GM19468 (cell line): ENCODE measurements around the gene NIPBL.
"Not testable (repeated sequence)": the region's sequence is repeated elsewhere in the genome, so short reads cannot be mapped to it uniquely, and the experiment has no call there.

Experiments used
- ATAC-seq: cut with Tn5 transposase; IDR thresholded peaks from one replicate; pipeline ENCODE4 v1.9.1; 2021; ENCODE audit warnings: mild to moderate bottlenecking, moderate library complexity, moderate number of reproducible peaks; ENCODE audit not compliant: unreplicated experiment; ENCODE audit errors: extremely low read depth

The NIPBL gene

DNA sequence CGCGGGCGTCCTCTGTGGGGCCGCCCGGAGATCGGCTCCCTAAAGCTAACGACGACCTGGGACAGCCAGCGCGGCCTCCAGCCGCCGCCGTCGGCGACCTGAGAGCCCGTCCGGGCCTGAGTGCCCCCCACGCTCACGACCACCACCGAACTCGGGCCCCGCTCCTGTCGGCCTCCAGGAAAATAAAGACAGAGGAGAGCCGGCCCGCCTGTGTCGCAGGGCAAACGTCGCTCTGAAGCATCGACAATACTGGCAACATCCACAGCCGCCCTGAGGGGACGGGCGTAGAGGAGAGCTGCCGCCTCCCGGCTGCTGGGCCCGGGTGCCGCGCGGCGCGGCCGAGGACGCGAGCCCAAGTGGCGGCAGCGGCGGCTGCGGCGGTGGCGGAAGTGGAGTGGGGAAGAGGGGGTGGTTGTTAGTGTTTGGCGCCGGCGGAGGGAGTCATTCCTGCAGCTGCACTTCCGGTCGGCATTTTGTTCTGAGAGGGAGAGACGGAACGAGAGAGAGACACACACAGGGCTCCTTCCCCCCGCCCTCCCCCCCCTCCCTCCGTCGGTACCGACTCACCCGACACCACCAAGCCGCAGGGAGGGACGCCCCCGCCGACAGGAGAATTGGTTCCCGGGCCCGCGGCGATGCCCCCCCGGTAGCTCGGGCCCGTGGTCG is at the start of gene NIPBL:
TSS of gene NIPBL (plus strand) at position 471 of the 666 bp plus-strand sequence. CDS start 76,928 bp downstream, outside the sequence.
- peak; percentile 43 for ATAC-seq

DNA sequence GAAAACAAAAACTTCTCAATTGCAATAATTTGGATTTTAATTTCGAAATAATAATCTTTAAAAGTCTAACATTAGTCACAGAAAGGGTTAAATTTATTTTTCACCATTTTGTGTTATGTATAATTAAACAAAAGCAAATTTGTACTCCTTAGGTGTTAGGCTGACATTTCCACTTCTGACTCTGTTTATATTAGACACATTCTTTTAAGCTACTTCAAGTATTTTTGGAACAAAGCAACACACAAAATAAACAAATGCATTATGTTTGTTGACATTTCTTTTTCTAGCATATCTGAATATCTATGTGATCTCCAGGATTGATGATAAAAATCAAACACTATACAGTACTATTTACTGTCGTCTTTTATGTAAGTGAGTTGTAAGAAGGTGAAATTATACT is 44.3 kb upstream of the NIPBL start:
- no peak for ATAC-seq

- no peak for ATAC-seq
Measured at GRCh38 chr5:36836831-36837230, 39.7 kb upstream of the NIPBL start.

- ATAC-seq: no peak
Measured at GRCh38 chr5:36839489-36840476, 36.8 kb upstream of the NIPBL start.

- ATAC-seq: no peak
Measured at GRCh38 chr5:36841677-36842076, 34.9 kb upstream of the NIPBL start.

DNA sequence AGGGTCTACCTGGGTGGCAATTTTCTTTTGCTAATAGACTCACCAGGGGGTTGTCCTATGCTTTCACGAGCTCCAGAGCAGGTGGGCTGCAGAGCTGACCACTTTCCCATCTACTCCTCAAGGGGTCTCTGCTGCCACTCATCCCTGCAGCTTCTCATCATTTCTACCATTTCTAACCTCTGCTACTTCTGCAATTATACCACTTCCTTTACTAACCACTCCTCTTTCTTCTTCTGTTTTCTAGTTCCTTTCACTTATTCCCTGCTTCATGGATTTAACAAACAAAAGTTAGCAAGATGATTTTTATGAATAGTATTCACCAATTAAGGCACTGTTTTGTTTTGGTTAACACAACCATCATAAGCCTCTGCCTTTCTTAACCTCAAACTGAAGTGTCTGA is 34.5 kb upstream of the NIPBL start:
- ATAC-seq: no peak

GRCh38 chr5:36844305-36844704 is 32.3 kb upstream of the NIPBL start:
- ATAC-seq: no peak

- not testable (repeated sequence) for ATAC-seq
Measured at GRCh38 chr5:36848545-36848944, 28.0 kb upstream of the NIPBL start.

- ATAC-seq: not testable (repeated sequence)
Measured at GRCh38 chr5:36852903-36853302, 23.7 kb upstream of the NIPBL start.

DNA sequence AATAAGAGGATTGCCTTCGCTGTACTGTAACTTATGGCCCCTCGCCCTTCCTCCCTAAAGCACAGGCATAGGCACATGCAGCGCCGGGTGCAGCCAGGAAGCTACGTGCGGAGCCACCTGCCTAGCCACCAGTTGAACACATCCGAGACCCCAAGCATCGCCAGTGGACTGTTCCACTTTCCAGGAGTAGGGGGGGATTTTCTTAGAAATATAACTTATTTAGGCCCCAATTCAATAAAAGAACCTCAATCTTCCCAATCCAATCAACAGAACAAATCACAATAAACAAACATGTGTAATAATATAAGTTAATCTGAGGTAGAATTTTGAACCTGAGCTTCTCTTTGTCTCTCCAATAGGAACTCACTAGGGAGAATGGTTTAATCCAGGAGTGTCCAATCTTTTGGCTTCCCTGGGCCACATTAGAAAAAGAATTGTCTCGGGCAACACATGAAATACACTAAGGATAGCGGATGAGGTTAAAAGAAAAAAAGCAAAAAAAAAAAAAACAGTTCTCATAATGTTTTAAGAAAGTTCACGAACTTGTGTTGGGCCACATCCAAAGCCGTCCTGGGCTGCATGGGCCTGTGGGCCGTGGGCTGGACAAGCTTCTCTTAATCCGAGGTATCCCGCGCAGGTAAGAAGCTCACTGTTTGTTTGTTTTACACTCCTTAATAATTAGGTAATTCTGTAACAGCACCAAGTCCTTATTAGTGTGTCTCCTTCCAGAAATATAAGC is 22.0 kb upstream of the NIPBL start:
- ATAC-seq: no peak

GRCh38 chr5:36855141-36855495 is 21.5 kb upstream of the NIPBL start:
- no peak for ATAC-seq

DNA sequence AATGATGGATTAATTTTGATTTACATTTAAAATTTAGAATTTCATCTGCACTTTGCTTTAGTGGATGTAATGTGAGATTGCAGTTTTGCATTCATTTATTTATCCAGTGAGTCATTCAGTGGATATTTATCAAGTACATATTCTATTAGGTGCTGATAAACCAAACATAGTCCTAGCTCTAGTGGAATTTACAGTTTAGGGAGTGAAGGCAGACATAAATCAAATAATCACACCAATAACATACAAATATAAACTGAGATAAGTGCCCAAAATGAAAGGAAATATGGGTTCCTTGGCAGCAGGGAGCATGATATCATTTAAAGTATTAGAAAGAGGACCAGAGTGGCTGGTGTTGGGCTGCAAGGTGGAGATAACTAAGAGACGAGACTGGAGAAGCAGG is 14.7 kb upstream of the NIPBL start:
- ATAC-seq: no peak

DNA sequence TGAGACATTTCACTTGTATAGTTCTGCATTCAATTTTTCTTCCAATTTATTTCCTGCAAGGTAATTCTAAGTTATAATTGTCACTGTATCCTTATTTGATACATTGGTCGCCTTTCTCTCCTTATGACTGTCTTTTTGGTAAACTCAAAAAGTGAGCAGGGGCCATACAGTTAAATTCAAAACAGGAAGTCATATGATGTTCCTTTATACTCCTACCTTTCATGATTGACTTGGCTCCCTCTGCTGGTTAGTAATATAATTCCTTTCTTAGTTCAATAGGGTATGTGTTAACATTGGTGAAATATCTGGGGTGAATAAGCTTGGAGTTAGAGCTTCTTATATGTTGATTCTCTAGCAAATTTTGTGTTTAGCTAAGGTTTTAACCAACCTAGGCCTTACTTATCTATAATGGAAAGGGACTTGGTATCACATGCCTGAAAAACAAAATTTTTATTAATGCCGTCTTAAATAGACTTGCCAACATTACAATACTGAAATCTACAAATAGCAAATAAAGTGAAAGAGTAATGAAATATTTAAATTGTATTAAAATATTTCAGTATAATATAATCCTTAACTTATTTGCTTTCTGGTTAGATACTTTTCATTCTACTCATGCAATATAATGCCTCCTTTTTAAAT is 6.0 kb upstream of the NIPBL start:
- peak; percentile 62 for ATAC-seq

GRCh38 chr5:36874465-36874864 is 2.1 kb upstream of the NIPBL start:
- no peak for ATAC-seq

GRCh38 chr5:36875051-36875789 is 1.3 kb upstream of the NIPBL start:
- no peak for ATAC-seq

DNA sequence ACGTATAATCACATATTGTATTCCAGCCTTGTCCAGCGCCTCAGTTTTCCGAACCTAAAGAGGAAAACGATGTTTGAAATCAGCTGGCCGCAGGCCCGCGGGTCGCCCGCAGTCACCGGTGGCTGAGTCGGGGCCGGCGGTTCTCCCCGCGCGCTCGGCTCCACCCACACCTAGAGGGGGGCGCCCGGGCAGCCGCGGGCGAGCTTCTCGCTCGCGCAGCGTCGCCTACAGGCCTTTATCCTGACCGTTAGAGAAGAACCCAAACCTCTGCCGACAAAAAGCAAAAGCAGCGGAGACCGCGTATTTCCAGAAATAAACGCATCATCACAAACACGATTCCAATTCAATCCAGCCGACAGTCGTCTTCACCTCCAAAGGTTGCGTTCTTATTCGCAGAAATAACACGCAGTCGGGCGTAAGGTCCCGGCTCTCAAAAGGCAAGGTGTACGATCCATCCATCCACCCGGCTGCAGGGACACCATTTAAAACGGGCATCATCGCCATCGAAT is 725 bp upstream of the NIPBL start:
- ATAC-seq: peak; percentile 44

DNA sequence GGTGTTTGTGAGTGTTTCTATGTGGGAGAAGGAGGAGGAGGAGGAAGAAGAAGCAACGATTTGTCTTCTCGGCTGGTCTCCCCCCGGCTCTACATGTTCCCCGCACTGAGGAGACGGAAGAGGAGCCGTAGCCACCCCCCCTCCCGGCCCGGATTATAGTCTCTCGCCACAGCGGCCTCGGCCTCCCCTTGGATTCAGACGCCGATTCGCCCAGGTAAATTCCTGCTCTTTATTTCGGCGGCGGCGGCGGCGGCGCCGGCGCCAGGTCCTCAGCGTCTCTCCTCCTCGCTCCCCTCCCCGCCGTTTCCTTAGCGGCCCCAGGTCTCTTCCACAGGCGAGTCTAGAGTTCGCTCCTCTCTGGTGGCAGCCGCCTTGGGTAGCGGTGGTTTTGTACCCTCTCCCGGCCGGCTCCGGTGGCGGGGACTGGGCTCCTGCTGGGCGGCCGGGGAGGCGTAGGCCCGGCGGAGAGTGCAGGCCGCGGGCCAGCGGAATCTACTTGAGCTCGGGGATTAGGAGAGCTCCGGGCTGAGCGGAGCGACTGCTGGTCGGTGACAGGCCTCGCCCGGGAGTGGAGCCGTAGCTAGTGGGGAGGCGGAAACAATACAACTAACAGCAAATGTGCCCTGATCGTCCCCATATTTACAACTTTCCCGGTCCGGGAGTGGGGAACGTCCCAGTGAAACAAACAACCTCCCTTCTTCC is 547 bp downstream of the NIPBL start:
- ATAC-seq: no peak

DNA sequence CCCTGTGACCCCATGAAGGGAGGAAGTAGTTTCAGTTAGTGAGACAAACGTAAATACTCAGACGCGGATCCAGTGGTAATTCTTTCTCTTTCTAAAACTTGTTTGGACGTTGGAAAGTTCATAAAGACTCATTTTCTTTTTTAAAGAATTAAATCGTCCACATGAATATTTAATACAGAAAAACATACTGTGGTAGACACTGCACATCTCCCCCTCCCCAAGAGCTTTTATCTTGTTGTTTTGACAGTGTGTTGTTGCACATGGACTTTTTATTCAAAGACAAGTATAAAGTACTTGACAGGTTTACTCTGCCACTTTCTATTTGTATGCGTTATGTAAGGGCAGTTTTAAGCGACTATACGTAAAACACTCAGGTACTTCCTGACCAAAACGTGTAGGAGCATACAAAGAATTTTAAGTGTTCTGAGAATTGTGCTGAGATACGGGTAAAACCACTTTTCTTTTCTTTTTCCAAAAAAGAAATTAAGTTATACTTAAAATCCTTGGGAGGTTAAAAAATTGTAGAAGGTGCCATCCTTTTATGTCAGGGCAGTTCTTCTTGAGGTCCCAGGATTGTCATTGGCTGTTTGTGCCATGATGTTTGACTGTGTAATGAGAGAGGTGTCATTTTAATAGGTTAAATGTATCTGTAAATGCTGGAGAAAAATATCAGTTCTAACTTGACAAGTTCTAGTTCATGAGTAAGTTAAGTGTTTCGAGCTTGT is 1.3 kb downstream of the NIPBL start:
- ATAC-seq: no peak
